PFSK-1 (cell line): Measurements from ENCODE around the gene LPCAT1.

Experiments used
- FOXP2 ChIP-seq: optimal IDR thresholded peaks from 2 replicates; pipeline ENCODE3; 2011; ENCODE audit warnings: borderline replicate concordance, control low read depth, inconsistent platforms; ENCODE audit not compliant: insufficient read depth; ENCODE audit errors: extremely low read length, extremely low read depth
- POLR2AphosphoS5 ChIP-seq: IDR thresholded peaks from 2 replicates; pipeline ENCODE4 v1.6.1; 2012; ENCODE audit warnings: low read depth, mild to moderate bottlenecking, control low read depth, low read length, moderate library complexity
- REST ChIP-seq, 2 experiments: IDR thresholded peaks; 2 replicates each; pipeline versions ENCODE4 v1.6.1 to v1.8.0; 2011 to 2012; ENCODE audit warnings: low read depth in 2 of 2, low read length in 2 of 2, control low read depth in 1 of 2, inconsistent platforms in 1 of 2, mild to moderate bottlenecking in 1 of 2, moderate library complexity in 1 of 2; ENCODE audit not compliant: insufficient read depth in 1 of 2
- SIN3A ChIP-seq: IDR thresholded peaks from 2 replicates; pipeline ENCODE4 v1.6.1; 2012; ENCODE audit warnings: mild to moderate bottlenecking, low read length, moderate library complexity, borderline replicate concordance; ENCODE audit not compliant: insufficient read depth
- TAF1 ChIP-seq: IDR thresholded peaks from 2 replicates; pipeline ENCODE4 v1.6.1; 2012; ENCODE audit warnings: low read length, control low read depth, borderline replicate concordance; ENCODE audit not compliant: insufficient read depth

GRCh38 chr5:1547655-1548054 lies 23.9 kb upstream of the LPCAT1 start:
- TF ChIP-seq POLR2AphosphoS5 (no peak), SIN3A (no peak), REST (IDR thresholded peaks at IDR 0.05; ENCODE audit: insufficient read depth in 1 of 2, low read depth in 2 of 2, low read length in 2 of 2) (no peak), TAF1 (no peak), FOXP2 (no peak)
